GM10266 (cell line): ENCODE results near the gene SLC25A51.
"Not testable (repeated sequence)": the region's sequence is repeated elsewhere in the genome, so short reads cannot be mapped to it uniquely, and the experiment has no call there.

Experiments
- DNase-seq: peaks from one replicate; pipeline ENCODE4 v3.0.0; 2012; ENCODE audit errors: extremely low spot score
- TF ChIP-seq, protein P1 (sequence below): IDR thresholded peaks from 2 replicates; pipeline ENCODE4 v1.5.1; 2012; ENCODE audit warnings: mild to moderate bottlenecking, low read depth; ENCODE audit not compliant: control insufficient read depth, insufficient read depth; ENCODE audit errors: missing control alignments

Gene SLC25A51

DNA sequence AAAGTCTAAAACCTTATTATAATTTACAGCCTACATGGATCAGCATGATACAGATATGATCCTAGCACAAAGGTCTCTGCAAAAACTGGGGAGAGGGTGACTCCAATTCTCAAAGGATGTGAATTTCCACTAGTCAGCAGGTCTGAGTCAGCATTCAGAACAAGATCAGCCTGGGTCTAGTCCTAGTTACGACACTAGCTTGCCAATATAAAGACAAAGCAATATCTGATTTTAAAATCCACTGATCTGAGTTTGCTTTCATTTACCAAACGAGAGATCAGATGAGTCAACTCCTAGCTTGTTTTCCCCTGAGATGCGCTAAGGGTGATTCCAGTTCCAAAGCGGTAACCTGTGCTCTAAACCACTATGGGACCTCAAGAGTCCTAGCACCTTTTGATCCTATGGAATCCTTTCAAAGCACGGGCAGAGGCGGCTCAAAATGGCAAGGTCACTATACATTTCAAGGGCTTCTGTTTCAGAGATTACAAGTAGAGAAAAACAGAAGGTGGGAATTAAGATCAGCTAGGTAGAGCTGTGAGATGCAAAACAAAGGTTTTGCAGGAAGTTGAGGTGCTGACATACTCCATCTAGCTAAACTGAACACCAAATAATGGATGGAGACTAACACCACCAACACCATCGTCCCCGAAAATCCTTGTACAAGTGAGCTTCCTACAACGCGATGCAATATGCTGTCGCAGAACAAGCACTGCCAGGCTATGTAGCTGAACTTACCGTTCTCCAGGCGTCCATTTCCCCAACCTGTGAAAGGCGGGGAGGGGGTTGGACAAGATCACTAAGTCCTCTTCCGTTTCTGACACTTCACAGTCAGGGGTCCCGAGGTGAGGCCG lies 906 bp downstream of the SLC25A51 start:
- TF ChIP-seq, protein P1, sequence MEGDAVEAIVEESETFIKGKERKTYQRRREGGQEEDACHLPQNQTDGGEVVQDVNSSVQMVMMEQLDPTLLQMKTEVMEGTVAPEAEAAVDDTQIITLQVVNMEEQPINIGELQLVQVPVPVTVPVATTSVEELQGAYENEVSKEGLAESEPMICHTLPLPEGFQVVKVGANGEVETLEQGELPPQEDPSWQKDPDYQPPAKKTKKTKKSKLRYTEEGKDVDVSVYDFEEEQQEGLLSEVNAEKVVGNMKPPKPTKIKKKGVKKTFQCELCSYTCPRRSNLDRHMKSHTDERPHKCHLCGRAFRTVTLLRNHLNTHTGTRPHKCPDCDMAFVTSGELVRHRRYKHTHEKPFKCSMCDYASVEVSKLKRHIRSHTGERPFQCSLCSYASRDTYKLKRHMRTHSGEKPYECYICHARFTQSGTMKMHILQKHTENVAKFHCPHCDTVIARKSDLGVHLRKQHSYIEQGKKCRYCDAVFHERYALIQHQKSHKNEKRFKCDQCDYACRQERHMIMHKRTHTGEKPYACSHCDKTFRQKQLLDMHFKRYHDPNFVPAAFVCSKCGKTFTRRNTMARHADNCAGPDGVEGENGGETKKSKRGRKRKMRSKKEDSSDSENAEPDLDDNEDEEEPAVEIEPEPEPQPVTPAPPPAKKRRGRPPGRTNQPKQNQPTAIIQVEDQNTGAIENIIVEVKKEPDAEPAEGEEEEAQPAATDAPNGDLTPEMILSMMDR: no peak
- DNase-seq: no peak

- TF ChIP-seq, protein P1: no peak
- no peak for DNase-seq
Measured at GRCh38 chr9:37902131-37902530, 1.8 kb downstream of the SLC25A51 start.

- TF ChIP-seq, protein P1: no peak
- no peak for DNase-seq
Measured at GRCh38 chr9:37899041-37899440, 4.9 kb downstream of the SLC25A51 start.

- TF ChIP-seq, protein P1: no peak
- no peak for DNase-seq
Measured at GRCh38 chr9:37897665-37898064, 6.3 kb downstream of the SLC25A51 start.

GRCh38 chr9:37892063-37892462 lies 11.9 kb downstream of the SLC25A51 start:
- DNase-seq: no peak
- TF ChIP-seq, protein P1: no peak

DNA sequence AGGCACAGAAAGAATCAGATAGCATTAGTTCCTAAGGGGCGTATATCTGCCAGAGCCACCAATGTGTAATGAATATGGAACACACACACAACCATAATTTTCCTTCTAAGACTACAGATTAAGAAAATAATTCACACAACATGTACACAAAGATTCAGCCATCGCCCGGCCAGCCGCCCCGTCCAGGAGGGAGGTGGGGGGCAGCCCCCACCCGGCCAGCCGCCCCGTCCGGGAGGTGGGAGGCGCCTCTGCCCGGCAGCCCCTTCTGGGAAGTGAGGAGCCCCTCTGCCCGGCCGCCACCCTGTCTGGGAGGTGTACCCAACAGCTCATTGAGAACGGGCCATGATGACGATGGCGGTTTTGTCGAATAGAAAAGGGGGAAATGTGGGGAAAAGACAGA lies 12.9 kb downstream of the SLC25A51 start:
- DNase-seq: not testable (repeated sequence)

DNA sequence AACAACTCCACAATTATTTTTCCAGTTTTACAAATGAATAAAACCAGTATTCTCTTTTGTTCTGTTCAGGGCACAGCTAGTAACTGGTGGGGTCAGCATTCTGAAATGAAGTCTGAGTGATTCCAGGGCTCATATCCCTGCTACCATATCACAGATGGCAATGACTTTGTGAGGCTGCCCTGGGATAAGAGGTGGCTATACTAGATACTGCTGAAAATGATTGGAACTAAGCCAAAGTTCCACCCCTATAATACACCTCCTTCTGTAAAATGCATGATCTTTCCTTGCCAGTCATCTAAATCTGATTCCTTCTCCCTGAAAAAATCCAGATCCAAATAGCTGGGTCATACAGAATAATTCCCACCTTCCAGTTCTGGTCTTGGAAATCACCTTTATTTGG lies 14.4 kb downstream of the SLC25A51 start:
- DNase-seq: no peak
- TF ChIP-seq, protein P1: no peak

GRCh38 chr9:37887977-37888583 lies 15.8 kb downstream of the SLC25A51 start:
- DNase-seq: not testable (repeated sequence)
